Upper lobe of left lung (tissue), 4 donors: ENCODE data around the gene DUOXA1.

Experiments
- EP300 ChIP-seq, 4 donors: sonication (generic); formaldehyde crosslinking; IDR thresholded peaks; one replicate each; pipeline ENCODE4 v1.5.1; 2017; ENCODE audit warnings: antibody characterized with exemption in 4 of 4, control low read depth in 2 of 4
- POLR2AphosphoS5 ChIP-seq, 2 donors: sonication (generic); formaldehyde crosslinking; IDR thresholded peaks; one replicate each; pipeline ENCODE4 v1.5.1; 2017; ENCODE audit warnings: antibody characterized with exemption in 2 of 2

GRCh38 chr15:45169608-45170480 lies 40.2 kb upstream of the DUOXA1 start:
- TF ChIP-seq POLR2AphosphoS5 (IDR thresholded peaks at IDR 0.05): no peak
- no peak for TF ChIP-seq EP300 (IDR thresholded peaks at IDR 0.05)
